Neural cell (in vitro differentiated cells): ENCODE data around the gene SLC6A19.

Experiments used
- EP300 ChIP-seq: fragments of 450-650 bp; conservative IDR thresholded peaks from 2 replicates; pipeline ENCODE4 v1.6.1; 2014; ENCODE audit warnings: antibody characterized with exemption, mild to moderate bottlenecking, moderate library complexity; ENCODE audit not compliant: poor library complexity, severe bottlenecking
- EZH2 ChIP-seq: fragments of 200-600, 300-800 bp; shearing (Covaris generic), sonication (generic); IDR thresholded peaks from 2 replicates; pipeline ENCODE4 v1.6.1; 2014; ENCODE audit warnings: antibody characterized with exemption, low read length, borderline replicate concordance, mild to moderate bottlenecking; ENCODE audit not compliant: insufficient read depth, poor library complexity, severe bottlenecking
- MXI1 ChIP-seq: fragments of 450-650 bp; conservative IDR thresholded peaks from 2 replicates; pipeline ENCODE4 v1.6.1; 2014; ENCODE audit warnings: antibody characterized with exemption, mild to moderate bottlenecking; ENCODE audit not compliant: poor library complexity, severe bottlenecking
- POLR2AphosphoS5 ChIP-seq: IDR thresholded peaks from 2 replicates; pipeline ENCODE4 v1.6.1; 2012
- RAD21 ChIP-seq: fragments of 450-650 bp; conservative IDR thresholded peaks from 2 replicates; pipeline ENCODE4 v1.6.1; 2014; ENCODE audit warnings: antibody characterized with exemption, mild to moderate bottlenecking, moderate library complexity
- TAF1 ChIP-seq: IDR thresholded peaks from 2 replicates; pipeline ENCODE4 v1.6.1; 2012; ENCODE audit warnings: low read depth
- TF ChIP-seq, protein P1 (sequence below): fragments of 450-650 bp; IDR thresholded peaks from 2 replicates; pipeline ENCODE4 v1.5.1; 2014; ENCODE audit warnings: antibody characterized with exemption, mild to moderate bottlenecking, moderate library complexity; ENCODE audit not compliant: poor library complexity, severe bottlenecking

DNA sequence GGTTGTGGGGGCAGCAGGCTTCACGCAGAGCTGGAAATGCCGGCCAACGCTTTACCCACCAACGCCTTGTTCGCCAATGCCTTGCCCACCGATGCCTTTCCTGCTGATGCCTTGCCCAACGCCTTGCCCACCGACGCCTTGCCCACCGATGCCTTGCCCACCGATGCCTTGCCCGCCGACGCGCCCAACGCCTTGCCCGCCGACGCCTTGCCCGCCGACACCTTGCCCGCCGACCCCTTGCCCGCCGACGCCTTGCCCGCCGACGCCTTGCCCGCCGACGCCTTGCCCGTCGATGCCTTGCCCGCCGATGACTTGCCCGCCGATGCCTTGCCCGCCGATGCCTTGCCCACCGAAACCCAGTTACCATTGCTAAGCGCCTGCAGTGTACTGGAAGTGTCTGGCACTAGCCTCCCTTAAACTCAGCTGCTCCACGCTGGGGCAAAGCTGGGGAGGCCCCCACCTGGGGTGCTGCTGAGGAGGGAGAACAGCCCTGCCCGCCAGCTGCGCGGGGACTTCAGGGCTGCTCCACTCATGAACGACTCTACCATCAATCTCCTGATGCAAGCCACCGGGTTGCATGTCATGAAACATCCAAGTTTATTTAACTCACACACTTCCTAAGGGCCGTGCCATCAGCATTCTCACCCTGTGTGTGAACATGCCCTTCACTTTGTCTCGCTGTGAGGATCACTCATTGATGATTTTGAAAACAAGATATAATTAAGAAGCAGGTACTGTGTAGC, 25.6 kb downstream of the SLC6A19 start:
- TF ChIP-seq MXI1 (no peak), RAD21 (no peak), POLR2AphosphoS5 (no peak), EZH2 (no peak), EP300 (no peak), TAF1 (no peak)
- TF ChIP-seq, protein P1, sequence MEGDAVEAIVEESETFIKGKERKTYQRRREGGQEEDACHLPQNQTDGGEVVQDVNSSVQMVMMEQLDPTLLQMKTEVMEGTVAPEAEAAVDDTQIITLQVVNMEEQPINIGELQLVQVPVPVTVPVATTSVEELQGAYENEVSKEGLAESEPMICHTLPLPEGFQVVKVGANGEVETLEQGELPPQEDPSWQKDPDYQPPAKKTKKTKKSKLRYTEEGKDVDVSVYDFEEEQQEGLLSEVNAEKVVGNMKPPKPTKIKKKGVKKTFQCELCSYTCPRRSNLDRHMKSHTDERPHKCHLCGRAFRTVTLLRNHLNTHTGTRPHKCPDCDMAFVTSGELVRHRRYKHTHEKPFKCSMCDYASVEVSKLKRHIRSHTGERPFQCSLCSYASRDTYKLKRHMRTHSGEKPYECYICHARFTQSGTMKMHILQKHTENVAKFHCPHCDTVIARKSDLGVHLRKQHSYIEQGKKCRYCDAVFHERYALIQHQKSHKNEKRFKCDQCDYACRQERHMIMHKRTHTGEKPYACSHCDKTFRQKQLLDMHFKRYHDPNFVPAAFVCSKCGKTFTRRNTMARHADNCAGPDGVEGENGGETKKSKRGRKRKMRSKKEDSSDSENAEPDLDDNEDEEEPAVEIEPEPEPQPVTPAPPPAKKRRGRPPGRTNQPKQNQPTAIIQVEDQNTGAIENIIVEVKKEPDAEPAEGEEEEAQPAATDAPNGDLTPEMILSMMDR, result no peak
